ENCODE data around the gene HMGN2.
A peak's percentile ranks its signal among the peaks of the same experiment; 100 is the strongest.

Gene HMGN2

DNA sequence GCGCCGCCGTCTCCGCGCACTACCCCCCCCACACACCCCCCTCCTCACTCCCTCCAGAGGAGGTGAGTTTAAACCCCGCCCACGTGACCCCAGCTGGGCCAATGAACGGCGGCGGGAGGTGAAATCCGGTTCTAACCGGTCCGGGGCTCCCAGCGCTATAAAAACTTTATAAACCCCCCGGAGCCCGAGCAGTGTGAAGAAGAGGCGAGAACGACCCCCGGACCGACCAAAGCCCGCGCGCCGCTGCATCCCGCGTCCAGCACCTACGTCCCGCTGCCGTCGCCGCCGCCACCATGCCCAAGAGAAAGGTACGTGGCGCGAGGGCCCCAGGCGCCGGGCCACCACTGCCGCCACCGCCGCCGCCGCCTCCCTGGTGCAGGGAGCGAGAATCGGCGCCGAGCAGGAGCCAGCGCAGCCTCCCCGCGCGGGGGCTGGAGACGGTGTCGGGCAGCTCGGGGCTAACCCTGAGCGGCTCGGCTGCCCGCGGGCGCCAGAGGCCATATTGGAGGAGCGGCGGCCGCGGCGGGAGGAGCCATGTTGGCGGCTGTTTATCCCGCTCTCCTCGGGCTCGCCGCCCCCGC, at the start of gene HMGN2:
TSS of gene HMGN2 (plus strand) at position 121 of the 581 bp plus-strand sequence. CDS start at position 294, 173 bp downstream.
- no peaks in the 10 kb centered on the region for H3K27me3 ChIP-seq (ENCODE audit: low read length)
- peak within 1 kb of the TSS; percentile 97 for H3K27ac ChIP-seq (ENCODE audit: low read depth, low read length)
- H4K20me1 ChIP-seq (ENCODE audit: low read depth, low read length) = peaks cover 25% of the 10 kb centered on the region
- H3K79me2 ChIP-seq (ENCODE audit: insufficient read depth, low read length) = peaks cover 18% of the 10 kb centered on the region
- H3K36me3 ChIP-seq (ENCODE audit: low read length) = peaks cover 35% of the 10 kb centered on the region
- H3K9me3 ChIP-seq (ENCODE audit: insufficient read depth, low read length) = no peaks in the 10 kb centered on the region
- peaks cover 54% of the 10 kb centered on the region for H3F3A ChIP-seq (ENCODE audit: insufficient read depth)
- no peak within 1 kb of the TSS for H2AFZ ChIP-seq (ENCODE audit: low read depth, low read length, severe bottlenecking)
- peak within 1 kb of the TSS; percentile 80 for H3K4me2 ChIP-seq (ENCODE audit: low read depth, low read length, poor library complexity, severe bottlenecking)
- no peaks in the 10 kb centered on the region for H3K9me2 ChIP-seq (replicated peaks; ENCODE audit: insufficient read depth, low read length)
- peak within 1 kb of the TSS; percentile 86 for H3K9ac ChIP-seq (ENCODE audit: low read length)
- H3K4me3 ChIP-seq (ENCODE audit: insufficient read depth, low read length, poor library complexity, severe bottlenecking) = peak within 1 kb of the TSS; percentile 90
- no peak for TF ChIP-seq EZH2phosphoT487 (conservative IDR thresholded peaks at IDR 0.05; ENCODE audit: low read length)
- TF ChIP-seq, protein P1, sequence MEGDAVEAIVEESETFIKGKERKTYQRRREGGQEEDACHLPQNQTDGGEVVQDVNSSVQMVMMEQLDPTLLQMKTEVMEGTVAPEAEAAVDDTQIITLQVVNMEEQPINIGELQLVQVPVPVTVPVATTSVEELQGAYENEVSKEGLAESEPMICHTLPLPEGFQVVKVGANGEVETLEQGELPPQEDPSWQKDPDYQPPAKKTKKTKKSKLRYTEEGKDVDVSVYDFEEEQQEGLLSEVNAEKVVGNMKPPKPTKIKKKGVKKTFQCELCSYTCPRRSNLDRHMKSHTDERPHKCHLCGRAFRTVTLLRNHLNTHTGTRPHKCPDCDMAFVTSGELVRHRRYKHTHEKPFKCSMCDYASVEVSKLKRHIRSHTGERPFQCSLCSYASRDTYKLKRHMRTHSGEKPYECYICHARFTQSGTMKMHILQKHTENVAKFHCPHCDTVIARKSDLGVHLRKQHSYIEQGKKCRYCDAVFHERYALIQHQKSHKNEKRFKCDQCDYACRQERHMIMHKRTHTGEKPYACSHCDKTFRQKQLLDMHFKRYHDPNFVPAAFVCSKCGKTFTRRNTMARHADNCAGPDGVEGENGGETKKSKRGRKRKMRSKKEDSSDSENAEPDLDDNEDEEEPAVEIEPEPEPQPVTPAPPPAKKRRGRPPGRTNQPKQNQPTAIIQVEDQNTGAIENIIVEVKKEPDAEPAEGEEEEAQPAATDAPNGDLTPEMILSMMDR (IDR thresholded peaks at IDR 0.05; ENCODE audit: insufficient read depth, low read length, poor library complexity, severe bottlenecking) = no peak

DNA sequence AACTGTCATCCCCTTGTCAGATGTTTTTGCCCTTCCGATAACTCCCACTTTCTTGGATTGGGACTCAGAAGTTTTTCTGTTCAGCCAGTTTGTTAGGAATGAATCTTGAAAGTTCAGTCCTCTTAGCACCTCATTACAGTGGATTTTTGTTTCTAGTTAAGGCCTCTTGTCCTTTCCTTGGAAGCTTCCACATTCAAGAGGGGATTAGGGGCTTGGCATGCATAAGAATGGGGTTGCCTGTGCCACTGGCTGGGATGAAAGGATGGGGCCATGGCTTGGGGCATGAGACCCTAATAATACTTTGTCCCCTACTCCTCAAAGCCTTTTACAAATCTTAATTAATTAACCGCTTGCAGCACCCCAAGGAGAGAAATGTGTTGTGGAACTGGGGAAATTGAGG, 42.5 kb upstream of the HMGN2 start:
- no peak overlapping the region for H3K27ac ChIP-seq (ENCODE audit: low read depth, low read length)
- no peak overlapping the region for H3K4me2 ChIP-seq (ENCODE audit: low read depth, low read length, poor library complexity, severe bottlenecking)
- H3K9me3 ChIP-seq (ENCODE audit: insufficient read depth, low read length) = no peaks in the 10 kb centered on the region

DNA sequence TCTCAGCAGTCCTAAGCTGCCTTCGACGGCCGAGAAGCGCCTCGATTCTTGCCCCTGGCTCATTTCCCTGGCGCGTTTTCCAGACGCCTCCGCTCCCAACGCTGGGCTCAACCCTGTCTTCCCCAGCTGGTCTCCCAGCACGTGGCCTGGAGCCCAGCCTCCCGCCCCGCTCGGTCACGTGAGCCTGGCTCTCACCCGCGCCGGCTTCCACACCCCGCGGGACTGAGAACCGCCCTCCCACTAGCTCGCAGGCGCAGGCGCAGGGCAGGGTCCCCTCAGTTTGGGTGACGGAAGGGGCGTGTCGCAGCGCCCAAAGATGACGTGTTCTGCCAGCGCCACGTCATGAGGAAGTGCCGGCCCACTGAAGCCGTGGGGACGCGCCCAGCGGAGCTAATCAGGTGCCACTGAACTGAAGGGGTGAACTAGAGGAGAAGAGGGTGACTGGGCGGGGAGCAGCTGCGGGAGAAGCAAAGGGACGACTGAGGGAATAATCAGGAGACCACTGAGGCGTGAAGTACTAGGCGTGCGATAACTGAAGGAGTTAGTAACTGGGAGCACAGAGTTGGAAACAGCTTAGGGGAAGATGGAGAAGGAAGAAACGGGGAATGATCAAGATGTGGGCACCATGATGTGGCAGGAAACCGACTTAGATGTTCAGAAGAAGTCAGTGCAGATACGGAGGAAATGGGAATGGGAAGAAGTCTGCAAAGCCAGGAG, 40.1 kb upstream of the HMGN2 start, which contains the start of gene DHDDS:
TSS of gene DHDDS (plus strand) at position 343 of the 717 bp plus-strand sequence. CDS start 625 bp downstream, outside the sequence.
- Histone ChIP-seq H3K4me3 (ENCODE audit: insufficient read depth, low read length, poor library complexity, severe bottlenecking) (peak within 1 kb of the TSS; percentile 88), H4K20me1 (ENCODE audit: low read depth, low read length) (no peaks in the 10 kb centered on the region), H3K9ac (ENCODE audit: low read length) (peak within 1 kb of the TSS; percentile 73), H2AFZ (ENCODE audit: low read depth, low read length, severe bottlenecking) (peak within 1 kb of the TSS; percentile 60), H3K79me2 (ENCODE audit: insufficient read depth, low read length) (peaks cover 12% of the 10 kb centered on the region; the same call in 1 of the 2 replicates), H3F3A (ENCODE audit: insufficient read depth) (peaks cover 11% of the 10 kb centered on the region), H3K36me3 (ENCODE audit: low read length) (no peaks in the 10 kb centered on the region), H3K9me2 (replicated peaks; ENCODE audit: insufficient read depth, low read length) (no peaks in the 10 kb centered on the region), H3K27ac (ENCODE audit: low read depth, low read length) (no peak within 1 kb of the TSS; the same call in 1 of the 2 replicates), H3K27me3 (ENCODE audit: low read length) (no peaks in the 10 kb centered on the region), H3K9me3 (ENCODE audit: insufficient read depth, low read length) (no peaks in the 10 kb centered on the region), H3K4me2 (ENCODE audit: low read depth, low read length, poor library complexity, severe bottlenecking) (peak within 1 kb of the TSS; percentile 90)
- TF ChIP-seq, protein P1 (IDR thresholded peaks at IDR 0.05; ENCODE audit: insufficient read depth, low read length, poor library complexity, severe bottlenecking) = no peak
- TF ChIP-seq EZH2phosphoT487 (conservative IDR thresholded peaks at IDR 0.05; ENCODE audit: low read length) = no peak

More for the DNA sequence above, 42.5 kb upstream of the HMGN2 start:
- Histone ChIP-seq H3K27me3 (ENCODE audit: low read length) (no peaks in the 10 kb centered on the region), H3F3A (ENCODE audit: insufficient read depth) (peaks cover 11% of the 10 kb centered on the region), H3K79me2 (ENCODE audit: insufficient read depth, low read length) (peaks cover 12% of the 10 kb centered on the region; the same call in 1 of the 2 replicates), H2AFZ (ENCODE audit: low read depth, low read length, severe bottlenecking) (no peak overlapping the region), H4K20me1 (ENCODE audit: low read depth, low read length) (no peaks in the 10 kb centered on the region), H3K9me2 (replicated peaks; ENCODE audit: insufficient read depth, low read length) (no peaks in the 10 kb centered on the region), H3K36me3 (ENCODE audit: low read length) (no peaks in the 10 kb centered on the region), H3K4me3 (ENCODE audit: insufficient read depth, low read length, poor library complexity, severe bottlenecking) (no peak overlapping the region), H3K9ac (ENCODE audit: low read length) (no peak overlapping the region)
- TF ChIP-seq EZH2phosphoT487 (conservative IDR thresholded peaks at IDR 0.05; ENCODE audit: low read length) = no peak
- TF ChIP-seq, protein P1 (IDR thresholded peaks at IDR 0.05; ENCODE audit: insufficient read depth, low read length, poor library complexity, severe bottlenecking) = no peak

Data from SU-DHL-6 (cell line).